ENCODE measurements around the gene NYAP1.

- TF ChIP-seq CTCF (IDR thresholded peaks at IDR 0.05) (no peak), ZFX (IDR thresholded peaks at IDR 0.05; ENCODE audit: borderline replicate concordance) (no peak)
Observed at GRCh38 chr7:100515072-100515532, 31.4 kb downstream of the NYAP1 start.

Data from 22Rv1 (cell line).